Activated effector memory CD4-positive, alpha-beta T cell treated with Interleukin-2 at 50 U/mL for 16 hours (primary cell): ENCODE results near the gene HLF.
"Not testable (repeated sequence)": the region's sequence is repeated elsewhere in the genome, so short reads cannot be mapped to it uniquely, and the experiment has no call there.

Experiments
- DNase-seq: peaks from one replicate; pipeline ENCODE4 v3.0.0-alpha.2; 2020

The HLF gene

GRCh38 chr17:55314061-55314783 is 49.5 kb downstream of the HLF start:
- no peak for DNase-seq

GRCh38 chr17:55314784-55315491 is 50.2 kb downstream of the HLF start:
- DNase-seq: no peak

GRCh38 chr17:55316499-55316898 is 51.7 kb downstream of the HLF start:
- no peak for DNase-seq

- DNase-seq: no peak
Observed at GRCh38 chr17:55317284-55317683, 52.5 kb downstream of the HLF start.

GRCh38 chr17:55318081-55318480 is 53.3 kb downstream of the HLF start:
- no peak for DNase-seq

- no peak for DNase-seq
Observed at GRCh38 chr17:55318715-55319487, 54.1 kb downstream of the HLF start.

- no peak for DNase-seq
Observed at GRCh38 chr17:55319933-55320593, 55.3 kb downstream of the HLF start.

- DNase-seq: no peak
Observed at GRCh38 chr17:55320594-55321426, 56.0 kb downstream of the HLF start.

GRCh38 chr17:55321427-55322060 is 56.8 kb downstream of the HLF start:
- DNase-seq: no peak

- DNase-seq: no peak
Observed at GRCh38 chr17:55322453-55322985, 57.8 kb downstream of the HLF start.

- no peak for DNase-seq
Observed at GRCh38 chr17:55323518-55324295, 58.9 kb downstream of the HLF start.

GRCh38 chr17:55324296-55324978 is 59.7 kb downstream of the HLF start:
- no peak for DNase-seq

GRCh38 chr17:55325406-55325805 is 60.6 kb downstream of the HLF start:
- no peak for DNase-seq

- DNase-seq: no peak
Observed at GRCh38 chr17:55326030-55326429, 61.3 kb downstream of the HLF start.

- DNase-seq: no peak
Observed at GRCh38 chr17:55327225-55328088, 62.7 kb downstream of the HLF start.

- not testable (repeated sequence) for DNase-seq
Observed at GRCh38 chr17:55328514-55328913, 63.8 kb downstream of the HLF start.

GRCh38 chr17:55330344-55330933 is 65.7 kb downstream of the HLF start:
- no peak for DNase-seq

GRCh38 chr17:55332296-55333041 is 67.7 kb downstream of the HLF start:
- no peak for DNase-seq
